Stimulated activated naive CD8-positive, alpha-beta T cell treated with anti-CD3 and anti-CD28 coated beads, Interleukin-15, Interleukin-2, amounts not matched to agents 100 ng/mL and 50 ng/mL, for 24 hours (primary cell): ENCODE data around the gene SH3BP2.

Experiments used
- H3K27ac Mint-ChIP-seq: one replicate; pipeline ENCODE4 v1.8.0; 2021; ENCODE audit warnings: mild to moderate bottlenecking, mixed read lengths
- H3K27me3 Mint-ChIP-seq: one replicate; pipeline ENCODE4 v1.8.0; 2021; ENCODE audit warnings: mixed read lengths
- H3K36me3 Mint-ChIP-seq: one replicate; pipeline ENCODE4 v1.8.0; 2021; ENCODE audit warnings: low read depth, mixed read lengths
- H3K4me1 Mint-ChIP-seq: one replicate; pipeline ENCODE4 v1.8.0; 2021; ENCODE audit warnings: low read depth, mixed read lengths
- H3K4me3 Mint-ChIP-seq: one replicate; pipeline ENCODE4 v1.8.0; 2021; ENCODE audit warnings: mild to moderate bottlenecking, mixed read lengths
- H3K9me3 Mint-ChIP-seq: one replicate; pipeline ENCODE4 v1.8.0; 2021; ENCODE audit warnings: mixed read lengths

Gene SH3BP2

DNA sequence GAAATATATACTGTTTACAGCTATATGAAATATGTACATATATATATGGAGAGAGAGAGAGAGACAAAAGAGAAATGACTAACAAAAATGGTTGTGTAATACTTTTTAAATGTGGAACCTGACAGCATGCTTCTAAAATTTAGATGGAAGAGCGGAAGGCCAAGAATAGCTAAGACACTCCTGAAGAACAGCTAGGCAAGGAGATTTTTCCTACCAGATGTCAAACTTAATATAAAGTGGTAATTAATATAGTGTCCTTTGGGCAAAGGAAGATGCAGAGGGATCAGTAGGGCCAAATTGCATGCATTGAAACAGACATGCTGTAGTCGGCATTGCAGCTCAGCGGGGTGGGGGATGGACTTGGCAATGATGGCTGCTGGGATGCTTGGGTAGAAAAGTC is 96.0 kb downstream of the SH3BP2 start:
- no peaks in the 10 kb centered on the region for H3K9me3 Mint-ChIP-seq
- H3K4me1 Mint-ChIP-seq: no peaks in the 10 kb centered on the region
- H3K27me3 Mint-ChIP-seq: no peaks in the 10 kb centered on the region
- H3K4me3 Mint-ChIP-seq: no peak overlapping the region
- peak overlapping the region; percentile 43 for H3K27ac Mint-ChIP-seq
- H3K36me3 Mint-ChIP-seq: peaks cover 39% of the 10 kb centered on the region
